HG02610 (cell line): ENCODE data around the gene HOXA9.

Experiments used
- ATAC-seq: cut with Tn5 transposase; IDR thresholded peaks from one replicate; pipeline ENCODE4 v1.9.1; 2021; ENCODE audit warnings: mild to moderate bottlenecking, moderate library complexity; ENCODE audit not compliant: unreplicated experiment

Gene HOXA9

DNA sequence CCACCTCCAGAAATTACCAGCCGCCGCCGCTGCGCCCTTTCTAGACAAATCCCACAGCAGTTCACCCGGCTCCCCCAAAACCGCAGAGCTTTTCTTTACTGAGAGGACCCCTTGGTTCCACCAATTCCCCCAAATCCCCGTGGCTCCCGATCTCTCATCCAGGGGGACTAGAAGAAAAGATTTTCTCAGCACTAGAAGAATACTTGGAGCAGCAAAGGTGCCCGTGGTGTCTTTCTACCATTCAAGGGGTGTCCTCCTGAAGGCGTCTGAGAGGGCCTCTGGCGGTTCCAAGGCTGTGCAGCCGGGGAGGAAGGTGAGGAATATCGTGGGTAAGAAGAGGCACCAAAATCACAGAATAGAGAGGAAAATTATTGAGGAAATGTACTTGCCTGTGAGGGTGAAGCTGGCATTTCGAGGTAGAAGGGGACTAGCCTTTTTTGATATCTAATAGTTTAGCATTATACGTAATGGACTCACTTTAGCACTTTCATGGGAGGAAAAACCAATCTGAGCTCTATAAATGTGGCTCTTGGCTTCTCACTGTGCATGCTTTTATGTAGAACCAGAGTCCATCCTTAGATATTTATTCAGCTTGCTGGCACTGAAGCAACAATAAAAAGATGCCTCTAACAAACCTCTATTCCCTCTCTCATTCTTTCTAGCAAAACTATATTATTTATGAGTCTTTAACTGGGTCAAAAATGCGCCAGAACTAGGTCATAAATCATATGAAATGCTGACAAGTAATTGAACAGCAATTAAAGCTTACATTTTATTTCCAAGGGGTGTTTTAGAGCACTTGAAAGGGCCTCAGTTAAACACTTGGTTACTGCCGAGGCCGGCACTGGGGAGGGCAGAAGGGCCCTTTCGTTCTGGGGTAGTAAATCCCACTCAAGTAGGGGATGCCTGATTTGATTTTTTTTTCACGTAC lies 49.0 kb downstream of the HOXA9 start:
- no peak for ATAC-seq

- ATAC-seq = no peak
Observed at GRCh38 chr7:27115221-27116026, 49.9 kb downstream of the HOXA9 start.

GRCh38 chr7:27114881-27115220 lies 50.5 kb downstream of the HOXA9 start:
- ATAC-seq = no peak

GRCh38 chr7:27113991-27114769 lies 51.2 kb downstream of the HOXA9 start:
- ATAC-seq = no peak

GRCh38 chr7:27112955-27113949 lies 52.1 kb downstream of the HOXA9 start:
- no peak for ATAC-seq
